ENCODE results near the gene SYNDIG1.

DNA sequence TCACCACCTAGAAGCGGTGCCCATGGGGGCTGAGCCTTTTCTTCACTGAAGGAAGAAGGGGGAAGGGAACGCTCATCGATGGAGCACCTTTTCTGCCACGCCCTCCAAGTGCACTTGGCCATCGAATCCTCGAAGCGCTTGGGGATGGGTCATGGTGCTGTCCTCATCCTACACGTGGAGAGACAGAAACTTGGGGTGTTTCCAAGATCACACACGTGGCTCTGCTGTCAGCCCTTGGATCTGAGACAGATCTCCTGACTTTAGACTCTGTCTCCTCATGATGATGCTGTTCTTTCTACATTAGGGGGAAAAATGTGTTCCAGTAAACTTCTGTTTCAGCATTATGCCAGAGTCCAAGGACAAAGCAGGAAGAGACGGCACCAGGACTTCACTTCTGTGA, 78.5 kb downstream of the SYNDIG1 start:
- TF ChIP-seq, protein P1, sequence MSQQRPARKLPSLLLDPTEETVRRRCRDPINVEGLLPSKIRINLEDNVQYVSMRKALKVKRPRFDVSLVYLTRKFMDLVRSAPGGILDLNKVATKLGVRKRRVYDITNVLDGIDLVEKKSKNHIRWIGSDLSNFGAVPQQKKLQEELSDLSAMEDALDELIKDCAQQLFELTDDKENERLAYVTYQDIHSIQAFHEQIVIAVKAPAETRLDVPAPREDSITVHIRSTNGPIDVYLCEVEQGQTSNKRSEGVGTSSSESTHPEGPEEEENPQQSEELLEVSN (IDR thresholded peaks at IDR 0.05; ENCODE audit: borderline replicate concordance, low read depth), result no peak
- no peak for TF ChIP-seq KDM5A (IDR thresholded peaks at IDR 0.05)
- TF ChIP-seq, protein P2, sequence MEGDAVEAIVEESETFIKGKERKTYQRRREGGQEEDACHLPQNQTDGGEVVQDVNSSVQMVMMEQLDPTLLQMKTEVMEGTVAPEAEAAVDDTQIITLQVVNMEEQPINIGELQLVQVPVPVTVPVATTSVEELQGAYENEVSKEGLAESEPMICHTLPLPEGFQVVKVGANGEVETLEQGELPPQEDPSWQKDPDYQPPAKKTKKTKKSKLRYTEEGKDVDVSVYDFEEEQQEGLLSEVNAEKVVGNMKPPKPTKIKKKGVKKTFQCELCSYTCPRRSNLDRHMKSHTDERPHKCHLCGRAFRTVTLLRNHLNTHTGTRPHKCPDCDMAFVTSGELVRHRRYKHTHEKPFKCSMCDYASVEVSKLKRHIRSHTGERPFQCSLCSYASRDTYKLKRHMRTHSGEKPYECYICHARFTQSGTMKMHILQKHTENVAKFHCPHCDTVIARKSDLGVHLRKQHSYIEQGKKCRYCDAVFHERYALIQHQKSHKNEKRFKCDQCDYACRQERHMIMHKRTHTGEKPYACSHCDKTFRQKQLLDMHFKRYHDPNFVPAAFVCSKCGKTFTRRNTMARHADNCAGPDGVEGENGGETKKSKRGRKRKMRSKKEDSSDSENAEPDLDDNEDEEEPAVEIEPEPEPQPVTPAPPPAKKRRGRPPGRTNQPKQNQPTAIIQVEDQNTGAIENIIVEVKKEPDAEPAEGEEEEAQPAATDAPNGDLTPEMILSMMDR (IDR thresholded peaks at IDR 0.05), result no peak
